ENCODE results near the gene FRMD5.
"Not testable (repeated sequence)": the region's sequence is repeated elsewhere in the genome, so short reads cannot be mapped to it uniquely, and the experiment has no call there.

The FRMD5 gene

DNA sequence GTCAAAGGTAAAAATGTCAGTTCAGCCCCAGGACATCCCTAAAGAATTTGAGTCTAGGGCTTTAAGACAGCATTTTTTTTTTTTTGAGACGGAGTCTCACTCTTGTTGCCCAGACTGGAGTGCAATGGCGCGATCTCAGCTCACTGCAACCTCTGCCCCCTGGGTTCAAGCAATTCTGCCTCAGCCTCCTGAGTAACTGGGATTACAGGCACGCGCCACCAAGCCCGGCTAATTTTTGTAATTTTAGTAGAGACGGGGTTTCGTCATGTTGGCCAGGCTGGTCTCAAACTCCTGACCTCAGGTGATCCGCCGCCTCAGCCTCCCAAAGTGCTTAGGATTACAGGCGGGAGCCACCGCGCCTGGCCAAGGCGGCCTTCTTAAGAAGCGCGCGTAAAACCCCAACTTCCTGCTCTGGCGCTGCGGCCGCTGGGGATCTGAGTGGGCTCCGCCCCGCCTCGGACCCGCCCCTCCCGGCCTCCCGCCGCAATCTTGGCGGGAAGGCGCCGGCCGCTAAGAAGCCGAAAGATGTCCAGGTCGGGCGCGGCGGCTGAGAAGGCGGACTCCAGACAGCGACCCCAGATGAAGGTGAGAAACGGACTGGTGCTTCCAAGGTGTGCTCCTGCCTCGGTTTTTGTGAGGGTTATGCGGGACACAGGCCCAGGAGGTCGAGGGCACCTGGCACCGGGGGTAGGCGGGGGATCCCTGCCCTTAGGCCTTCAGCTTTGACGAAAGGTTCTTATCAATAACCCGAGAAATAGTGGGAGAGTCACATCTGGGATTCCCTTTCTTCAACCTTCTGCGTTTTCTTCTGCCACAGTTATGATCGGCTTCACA, 368.3 kb downstream of the FRMD5 start, which contains the start of gene WDR76:
Gene WDR76 (plus strand): TSS at position 495 of the 834 bp plus-strand sequence. CDS start 31 bp downstream, at position 526.
- DNase-seq, result peak; percentile 57

DNA sequence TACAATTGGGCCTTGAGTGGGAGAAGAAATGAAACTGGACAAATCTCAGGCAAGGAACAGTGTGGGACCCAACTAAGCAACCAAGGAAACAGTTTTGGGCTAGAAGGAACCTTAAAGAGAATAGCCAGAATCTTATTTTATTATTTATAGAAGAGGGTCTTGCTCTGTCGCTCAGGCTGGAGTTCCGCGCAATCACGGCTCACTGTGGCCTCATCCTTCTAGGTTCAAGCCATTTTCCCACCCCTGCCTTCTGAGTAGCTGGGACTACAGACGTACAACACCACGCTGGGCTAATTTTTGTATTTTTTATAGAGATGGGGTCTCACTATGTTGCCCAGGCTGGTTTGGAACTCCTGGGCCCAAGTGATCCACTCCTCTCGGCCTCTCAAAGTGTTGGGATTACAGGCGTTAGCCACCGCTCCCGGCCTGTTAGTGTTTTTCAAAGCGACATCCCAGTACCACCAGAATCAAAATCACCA, 369.0 kb downstream of the FRMD5 start:
- DNase-seq, result no peak

DNA sequence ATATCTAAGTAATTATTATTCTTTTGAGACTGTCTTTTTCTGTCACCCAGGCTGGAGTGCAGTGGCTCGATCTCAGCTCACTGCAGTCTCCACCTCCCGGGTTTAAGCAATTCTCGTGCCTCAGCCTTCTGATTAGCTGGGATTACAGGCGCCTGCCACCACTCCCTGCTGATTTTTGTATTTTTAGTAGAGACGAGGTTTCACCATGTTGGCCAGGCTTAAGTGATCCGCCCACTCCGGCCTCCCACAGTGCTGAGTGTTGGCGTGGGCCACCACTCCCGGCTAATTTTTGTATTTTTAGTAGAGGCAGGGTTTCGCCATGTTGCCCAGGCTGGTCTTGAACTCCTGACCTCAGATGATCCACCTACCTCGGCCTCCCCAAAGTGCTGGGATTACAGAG, 369.8 kb downstream of the FRMD5 start:
- DNase-seq, result not testable (repeated sequence)

- peak; percentile 89 for DNase-seq
These were observed 370.5 kb downstream of the FRMD5 start, which contains the start of gene MFAP1 for GRCh38 chr15:43824302-43825246. Gene MFAP1, minus strand, starts transcription at chr15:43824690. Its CDS starts 121 bp downstream, at chr15:43824569.

GRCh38 chr15:43821505-43821904, 373.6 kb downstream of the FRMD5 start:
- no peak for DNase-seq

All from amniotic stem cell (primary cell).